Epithelial cell of esophagus (primary cell): ENCODE results near the gene NOLC1.

Source experiments
- DNase-seq: peaks from one replicate; pipeline ENCODE4 v3.0.0; 2010; ENCODE audit warnings: low read depth
- H3K4me3 ChIP-seq: 2 replicates; pipeline ENCODE4 v1.5.1; 2011; ENCODE audit warnings: mild to moderate bottlenecking, low read length, control low read depth
- TF ChIP-seq, protein P1 (sequence below): IDR thresholded peaks from 2 replicates; pipeline ENCODE4 v1.5.1; 2011; ENCODE audit warnings: low read depth, mild to moderate bottlenecking, low read length, control low read depth, inconsistent platforms; ENCODE audit not compliant: insufficient read depth; ENCODE audit errors: missing control alignments

NOLC1 gene

DNA sequence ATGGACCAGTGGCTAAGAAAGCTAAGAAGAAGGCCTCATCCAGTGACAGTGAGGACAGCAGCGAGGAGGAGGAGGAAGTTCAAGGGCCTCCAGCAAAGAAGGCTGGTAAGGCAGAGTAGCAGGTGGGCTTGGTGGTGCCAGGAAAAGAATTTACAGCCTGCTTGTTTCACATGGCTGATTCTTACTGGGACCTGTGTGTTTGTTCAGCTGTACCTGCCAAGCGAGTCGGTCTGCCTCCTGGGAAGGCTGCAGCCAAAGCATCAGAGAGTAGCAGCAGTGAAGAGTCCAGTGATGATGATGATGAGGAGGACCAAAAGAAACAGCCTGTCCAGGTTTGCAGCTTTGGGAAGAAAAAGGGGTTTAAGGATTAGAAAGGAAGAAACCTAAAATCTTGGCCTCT is 5.0 kb downstream of the NOLC1 start:
- no peak for DNase-seq
- TF ChIP-seq, protein P1, sequence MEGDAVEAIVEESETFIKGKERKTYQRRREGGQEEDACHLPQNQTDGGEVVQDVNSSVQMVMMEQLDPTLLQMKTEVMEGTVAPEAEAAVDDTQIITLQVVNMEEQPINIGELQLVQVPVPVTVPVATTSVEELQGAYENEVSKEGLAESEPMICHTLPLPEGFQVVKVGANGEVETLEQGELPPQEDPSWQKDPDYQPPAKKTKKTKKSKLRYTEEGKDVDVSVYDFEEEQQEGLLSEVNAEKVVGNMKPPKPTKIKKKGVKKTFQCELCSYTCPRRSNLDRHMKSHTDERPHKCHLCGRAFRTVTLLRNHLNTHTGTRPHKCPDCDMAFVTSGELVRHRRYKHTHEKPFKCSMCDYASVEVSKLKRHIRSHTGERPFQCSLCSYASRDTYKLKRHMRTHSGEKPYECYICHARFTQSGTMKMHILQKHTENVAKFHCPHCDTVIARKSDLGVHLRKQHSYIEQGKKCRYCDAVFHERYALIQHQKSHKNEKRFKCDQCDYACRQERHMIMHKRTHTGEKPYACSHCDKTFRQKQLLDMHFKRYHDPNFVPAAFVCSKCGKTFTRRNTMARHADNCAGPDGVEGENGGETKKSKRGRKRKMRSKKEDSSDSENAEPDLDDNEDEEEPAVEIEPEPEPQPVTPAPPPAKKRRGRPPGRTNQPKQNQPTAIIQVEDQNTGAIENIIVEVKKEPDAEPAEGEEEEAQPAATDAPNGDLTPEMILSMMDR, result no peak
- no peak overlapping the region for H3K4me3 ChIP-seq

DNA sequence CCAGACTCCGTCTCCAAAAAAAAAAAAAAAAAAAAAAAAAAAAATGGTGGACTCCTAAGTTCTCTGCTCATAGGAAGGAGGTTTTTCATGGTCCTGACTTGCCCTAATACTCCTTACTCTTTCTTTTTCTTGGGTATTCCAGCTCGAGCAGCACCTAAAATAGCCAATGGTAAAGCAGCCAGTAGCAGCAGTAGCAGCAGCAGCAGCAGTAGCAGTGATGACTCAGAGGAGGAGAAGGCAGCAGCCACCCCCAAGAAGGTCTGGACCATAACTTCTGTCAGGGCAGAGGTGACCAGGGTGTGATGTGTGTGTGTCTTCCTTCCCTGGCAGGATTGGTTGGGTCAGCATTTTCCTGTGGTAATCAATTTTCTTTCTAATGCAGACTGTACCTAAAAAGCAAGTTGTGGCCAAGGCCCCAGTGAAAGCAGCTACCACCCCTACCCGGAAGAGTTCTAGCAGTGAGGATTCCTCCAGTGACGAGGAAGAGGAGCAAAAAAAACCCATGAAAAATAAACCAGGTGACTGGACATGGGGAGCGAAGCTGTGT is 6.9 kb downstream of the NOLC1 start:
- TF ChIP-seq, protein P1, result no peak
- H3K4me3 ChIP-seq, result no peak overlapping the region
- no peak for DNase-seq

DNA sequence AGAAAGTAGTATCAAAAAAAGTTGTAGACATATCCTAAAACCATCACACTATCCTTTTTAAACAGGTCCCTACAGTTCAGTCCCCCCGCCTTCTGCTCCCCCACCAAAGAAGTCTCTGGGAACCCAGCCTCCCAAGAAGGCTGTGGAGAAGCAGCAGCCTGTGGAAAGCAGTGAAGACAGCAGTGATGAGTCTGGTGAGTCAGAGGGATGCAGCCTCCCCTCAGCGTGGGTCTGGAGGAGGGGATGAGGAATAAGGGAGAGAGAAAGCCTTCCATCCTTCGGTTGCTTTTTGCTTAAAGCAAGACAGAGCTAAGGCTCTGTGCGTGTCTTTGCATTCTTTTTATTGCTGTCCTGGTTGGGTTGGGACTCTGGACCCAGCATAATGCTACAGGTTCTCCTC is 7.6 kb downstream of the NOLC1 start:
- TF ChIP-seq, protein P1, result no peak
- H3K4me3 ChIP-seq, result no peak overlapping the region
- DNase-seq, result no peak

DNA sequence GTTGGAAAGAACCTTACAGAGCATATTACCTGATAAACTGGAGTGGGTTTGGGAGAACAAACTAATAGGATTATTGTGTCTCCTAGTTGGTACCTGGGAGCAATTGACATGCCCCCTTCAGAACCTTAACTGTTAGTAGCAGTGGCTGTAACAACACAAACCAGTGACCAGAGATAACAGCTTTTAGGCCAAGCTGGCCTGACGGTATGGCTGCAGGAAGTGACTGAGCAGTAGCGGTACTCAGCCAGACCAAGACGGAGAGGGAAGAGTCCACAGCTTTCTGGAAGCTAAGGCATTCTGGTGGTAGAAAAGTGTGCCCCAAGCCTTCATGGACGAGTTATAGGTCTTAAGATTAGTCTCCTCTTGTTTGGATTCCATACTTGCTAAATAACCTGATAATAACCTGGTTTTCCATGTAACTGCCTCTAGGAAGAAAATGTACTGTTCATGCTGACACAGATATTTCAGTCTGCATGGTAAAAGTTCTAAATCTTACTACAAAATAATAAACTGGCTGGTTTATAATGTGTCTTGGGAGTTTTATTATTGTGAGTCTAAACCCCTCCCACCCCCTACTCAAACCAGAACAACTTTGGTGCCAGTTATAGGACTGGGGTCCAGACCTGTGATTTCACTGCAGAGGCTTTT is 11.3 kb downstream of the NOLC1 start:
- no peak for DNase-seq
- TF ChIP-seq, protein P1, result no peak
- no peak overlapping the region for H3K4me3 ChIP-seq

DNA sequence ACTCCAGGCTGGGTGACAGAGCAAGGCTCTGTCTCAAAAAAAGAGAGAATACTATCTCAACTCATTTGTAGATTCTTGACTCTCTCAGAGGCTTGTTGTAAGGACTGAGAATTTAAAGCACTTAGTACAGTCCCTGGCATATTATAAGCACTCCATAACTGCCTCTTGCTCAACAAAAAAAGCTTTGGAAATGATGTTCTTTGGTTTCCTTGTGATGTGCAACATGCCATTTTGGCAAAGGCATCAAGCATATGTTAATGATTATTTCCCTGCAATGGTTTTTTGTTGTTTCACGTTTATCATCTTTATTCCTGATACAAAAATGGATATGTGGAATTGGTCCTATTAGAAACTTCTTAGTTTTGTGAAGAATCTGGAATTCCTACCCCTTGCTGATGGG is 15.7 kb downstream of the NOLC1 start:
- no peak for DNase-seq
- no peak overlapping the region for H3K4me3 ChIP-seq
- TF ChIP-seq, protein P1, result no peak

DNA sequence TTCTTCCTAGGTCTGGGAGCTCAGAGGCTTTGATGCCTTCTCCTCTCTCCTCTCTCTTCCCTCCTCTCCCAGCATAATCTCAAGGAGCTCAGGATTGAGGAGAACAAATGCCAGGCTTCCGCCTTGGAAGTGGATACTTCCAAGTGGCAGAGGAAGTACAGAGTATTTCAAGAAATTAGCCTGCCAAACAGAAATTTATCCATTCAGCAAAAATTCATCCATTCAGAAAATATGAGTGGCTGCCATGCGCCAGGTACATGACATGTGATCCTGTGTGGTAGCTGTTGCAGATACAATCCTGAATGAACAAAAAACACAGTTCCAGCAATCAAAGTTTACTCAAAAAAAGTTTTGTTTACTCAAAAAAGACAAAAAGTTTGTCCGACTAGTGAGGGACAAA is 18.4 kb downstream of the NOLC1 start:
- H3K4me3 ChIP-seq, result no peak overlapping the region
- TF ChIP-seq, protein P1, result no peak
- DNase-seq, result no peak

DNA sequence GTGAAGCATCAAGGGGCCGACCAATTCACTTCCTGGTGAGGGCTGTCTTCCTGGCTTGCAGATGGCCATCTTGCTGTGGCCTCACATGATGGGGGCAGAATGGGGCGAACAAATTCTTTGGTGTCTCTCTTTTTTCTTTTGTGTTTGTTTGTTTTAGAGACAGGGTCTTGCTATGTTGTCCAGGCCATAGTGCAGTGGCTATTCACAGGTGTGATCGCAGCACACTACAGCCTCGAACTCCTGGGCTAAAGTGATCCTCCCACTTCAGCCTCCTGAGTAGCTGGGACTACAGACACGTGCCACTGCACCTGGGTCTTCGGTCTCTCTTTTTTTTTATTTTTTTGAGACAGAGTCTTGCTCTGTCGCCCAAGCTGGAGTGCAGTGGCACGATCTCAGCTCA is 20.1 kb downstream of the NOLC1 start:
- no peak for DNase-seq
- no peak overlapping the region for H3K4me3 ChIP-seq
- TF ChIP-seq, protein P1, result no peak
